H9 (cell line): ENCODE measurements around the gene TGFB1I1. TPM values are rescaled to one million over a fixed set of nuclear protein-coding genes. Genes with fewer than 3 reads are reported as not detected.

Experiments used
- DNase-seq: peaks from one replicate; pipeline ENCODE4 v3.0.0-alpha.2; 2017
- H2AFZ ChIP-seq: one replicate; pipeline ENCODE4 v1.6.1; 2013; ENCODE audit warnings: mild to moderate bottlenecking, low read length, control low read depth, moderate library complexity
- H2AK5ac ChIP-seq: 2 replicates; pipeline ENCODE4 v1.6.1; 2013; ENCODE audit warnings: low read length, control low read depth, mixed read lengths; ENCODE audit not compliant: insufficient read length
- H2BK120ac ChIP-seq: one replicate; pipeline ENCODE4 v1.6.1; 2013; ENCODE audit warnings: low read depth, mild to moderate bottlenecking, low read length, control low read depth, inconsistent platforms; ENCODE audit not compliant: poor library complexity, severe bottlenecking
- H2BK12ac ChIP-seq: 2 replicates; pipeline ENCODE4 v1.6.1; 2013; ENCODE audit warnings: low read length, control low read depth, mixed read lengths, low read depth; ENCODE audit not compliant: insufficient read length
- H2BK15ac ChIP-seq: 2 replicates; pipeline ENCODE4 v1.6.1; 2013; ENCODE audit warnings: low read depth, low read length, control low read depth
- H2BK20ac ChIP-seq: one replicate; pipeline ENCODE4 v1.6.1; 2013; ENCODE audit warnings: low read depth, mild to moderate bottlenecking, low read length, control low read depth, inconsistent platforms; ENCODE audit not compliant: poor library complexity, severe bottlenecking
- H2BK5ac ChIP-seq: 2 replicates; pipeline ENCODE4 v1.6.1; 2013; ENCODE audit warnings: low read length, control low read depth, mixed read lengths; ENCODE audit not compliant: insufficient read length
- H3K14ac ChIP-seq: 2 replicates; pipeline ENCODE4 v1.6.1; 2013; ENCODE audit warnings: low read length, control low read depth; ENCODE audit not compliant: insufficient read depth
- H3K18ac ChIP-seq: 2 replicates; pipeline ENCODE4 v1.6.1; 2013; ENCODE audit warnings: low read depth, mild to moderate bottlenecking, mixed read lengths, low read length, control low read depth; ENCODE audit not compliant: insufficient read length
- H3K23ac ChIP-seq: 2 replicates; pipeline ENCODE4 v1.6.1; 2013; ENCODE audit warnings: low read length, control low read depth, mixed read lengths, low read depth; ENCODE audit not compliant: insufficient read length
- H3K23me2 ChIP-seq: 2 replicates; pipeline ENCODE4 v1.6.1; 2013; ENCODE audit warnings: low read depth, mild to moderate bottlenecking, mixed read lengths, low read length, control low read depth; ENCODE audit not compliant: insufficient read length, poor library complexity, severe bottlenecking
- H3K27ac ChIP-seq: 2 replicates; pipeline ENCODE4 v1.5.1; 2013; ENCODE audit warnings: low read length, control low read depth, mixed read lengths, low read depth; ENCODE audit not compliant: insufficient read length
- H3K27me3 ChIP-seq: 2 replicates; pipeline ENCODE4 v1.6.1; 2013; ENCODE audit warnings: low read length, control low read depth, inconsistent platforms; ENCODE audit not compliant: insufficient read depth
- H3K4ac ChIP-seq: 2 replicates; pipeline ENCODE4 v1.6.1; 2013; ENCODE audit warnings: low read depth, mild to moderate bottlenecking, control low read depth, inconsistent platforms, low read length, moderate library complexity
- H3K4me1 ChIP-seq: 2 replicates; pipeline ENCODE4 v1.6.1; 2013; ENCODE audit warnings: low read length, control low read depth, inconsistent platforms; ENCODE audit not compliant: insufficient read depth
- H3K4me2 ChIP-seq: 2 replicates; pipeline ENCODE4 v1.6.1; 2013; ENCODE audit warnings: low read length, control low read depth, mixed read lengths; ENCODE audit not compliant: insufficient read length, insufficient read depth
- H3K56ac ChIP-seq: 2 replicates; pipeline ENCODE4 v1.6.1; 2013; ENCODE audit warnings: low read depth, mild to moderate bottlenecking, mixed read lengths, low read length, control low read depth; ENCODE audit not compliant: insufficient read length
- H3K79me1 ChIP-seq: 2 replicates; pipeline ENCODE4 v1.6.1; 2013; ENCODE audit warnings: low read depth, mild to moderate bottlenecking, moderate library complexity, low read length, control low read depth, inconsistent platforms; ENCODE audit not compliant: insufficient read depth, poor library complexity, severe bottlenecking
- H3K79me2 ChIP-seq: 2 replicates; pipeline ENCODE4 v1.6.1; 2013; ENCODE audit warnings: low read length, control low read depth, inconsistent platforms; ENCODE audit not compliant: insufficient read depth
- H3K9ac ChIP-seq: 2 replicates; pipeline ENCODE4 v1.6.1; 2013; ENCODE audit warnings: low read length, control low read depth, mixed read lengths; ENCODE audit not compliant: insufficient read length; ENCODE audit errors: extremely low read depth
- H3K9me3 ChIP-seq: one replicate; pipeline ENCODE4 v1.6.1; 2013; ENCODE audit warnings: low read depth, low read length, inconsistent platforms; ENCODE audit not compliant: control insufficient read depth
- H3T11ph ChIP-seq: one replicate; pipeline ENCODE4 v1.6.1; 2013; ENCODE audit warnings: mild to moderate bottlenecking, low read length, control low read depth, inconsistent platforms
- H4K20me1 ChIP-seq: one replicate; pipeline ENCODE4 v1.6.1; 2013; ENCODE audit not compliant: control insufficient read depth, insufficient read length, insufficient read depth
- H4K5ac ChIP-seq: 2 replicates; pipeline ENCODE4 v1.6.1; 2013; ENCODE audit warnings: low read depth, mild to moderate bottlenecking, mixed read lengths, low read length, control low read depth; ENCODE audit not compliant: insufficient read length
- H4K8ac ChIP-seq: replicated peaks from 2 replicates; pipeline ENCODE4 v1.6.1; 2013; ENCODE audit warnings: low read length, control low read depth, mixed read lengths, low read depth; ENCODE audit not compliant: insufficient read length
- H4K91ac ChIP-seq: 2 replicates; pipeline ENCODE4 v1.6.1; 2013; ENCODE audit warnings: low read depth, mild to moderate bottlenecking, moderate library complexity, mixed read lengths, low read length, control low read depth; ENCODE audit not compliant: insufficient read length
- H3K27ac Mint-ChIP-seq, 3 experiments: 2 replicates in 2 of 3; 3 replicates in 1 of 3; pipeline ENCODE4 v1.8.0; 2020 to 2021; ENCODE audit warnings: mixed read lengths in 3 of 3, mild to moderate bottlenecking in 1 of 3, moderate library complexity in 1 of 3
- H3K27me3 Mint-ChIP-seq: 2 replicates; pipeline ENCODE4 v1.8.0; 2021; ENCODE audit warnings: low read depth, mild to moderate bottlenecking, moderate library complexity, mixed read lengths
- H3K36me3 Mint-ChIP-seq, 3 experiments: 2 replicates in 2 of 3; 3 replicates in 1 of 3; pipeline ENCODE4 v1.8.0; 2020 to 2021; ENCODE audit warnings: low read depth in 3 of 3, mixed read lengths in 3 of 3; ENCODE audit not compliant: insufficient read depth in 1 of 3
- H3K4me1 Mint-ChIP-seq, 2 experiments: 2 replicates each; pipeline ENCODE4 v1.8.0; 2020; ENCODE audit warnings: mixed read lengths in 2 of 2
- H3K4me3 Mint-ChIP-seq, 2 experiments: 2 replicates in 1 of 2; 3 replicates in 1 of 2; pipeline ENCODE4 v1.8.0; 2020 to 2021; ENCODE audit warnings: mild to moderate bottlenecking in 2 of 2, mixed read lengths in 2 of 2, moderate library complexity in 1 of 2
- H3K9me3 Mint-ChIP-seq, 2 experiments: 2 replicates in 1 of 2; 3 replicates in 1 of 2; pipeline ENCODE4 v1.8.0; 2020; ENCODE audit warnings: mild to moderate bottlenecking in 2 of 2, mixed read lengths in 2 of 2, moderate library complexity in 1 of 2
- CTCF ChIP-seq: fragments of 200-600 bp; sonication (generic); conservative IDR thresholded peaks from 3 replicates; pipeline ENCODE4 v1.8.0; 2021; ENCODE audit warnings: antibody characterized with exemption, mild to moderate bottlenecking
- WGBS: extraction: QIAGEN DNeasy Blood & Tissue Kit; methylation state at CpG from one replicate; pipeline ENCODE4 v1.1.7; 2013; ENCODE audit warnings: missing lambda C conversion rate, low lambda C conversion rate, mixed read lengths; ENCODE audit not compliant: insufficient read length; ENCODE audit errors: extremely low coverage; 5-methylcytosine and 5-hydroxymethylcytosine counted together
- total RNA-seq: library from RNA; stranded (reverse); gene quantifications from 2 replicates; pipeline ENCODE4 v1.2.1, GENCODE V29; 2021

Gene TGFB1I1
- total RNA-seq, 1 experiment from 2014 or later = 15.4 TPM

DNA sequence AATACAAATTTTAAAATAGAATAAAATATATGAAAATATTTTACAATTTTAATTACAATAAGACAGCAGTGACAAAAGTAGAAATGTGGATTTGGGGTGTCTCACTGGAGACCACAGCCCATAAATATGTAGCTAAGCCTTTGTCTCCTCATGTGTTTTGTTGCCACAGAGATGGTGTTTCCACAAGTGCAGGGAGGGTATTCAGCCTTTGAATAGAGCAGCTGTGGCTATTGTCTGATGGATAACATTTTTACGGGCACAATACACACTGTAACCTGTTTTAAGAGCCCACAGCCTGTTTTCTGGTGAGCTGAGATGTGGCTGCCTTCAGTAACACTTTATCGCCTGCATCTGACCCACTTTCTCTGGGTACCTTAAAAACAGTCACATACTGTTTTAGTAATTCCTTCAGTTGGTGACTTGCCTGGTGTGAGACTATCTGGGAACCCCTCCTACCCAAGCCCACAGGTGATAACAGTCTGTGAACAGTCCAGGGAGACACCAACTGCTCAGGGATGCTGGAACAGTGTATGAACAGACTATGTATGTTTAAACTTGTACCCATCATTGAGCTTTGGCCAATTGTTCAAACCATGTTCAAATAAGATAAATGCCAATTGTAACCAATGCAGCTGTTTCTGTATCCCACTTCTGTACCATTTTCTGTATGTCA, 47.9 kb downstream of the TGFB1I1 start:
- Histone ChIP-seq H3K9me3 (no peaks in the 10 kb centered on the region), H3T11ph (no peak overlapping the region), H3K27ac (no peak overlapping the region)

More for the DNA sequence above, 47.9 kb downstream of the TGFB1I1 start:
- Mint-ChIP-seq H3K4me3 (no peak overlapping the region), H3K36me3 (peaks cover 4 to 5% (median 4%) of the 10 kb centered on the region in 3 experiments; a peak in 5 of 7 replicates), H3K9me3 (peaks cover 15 to 19% of the 10 kb centered on the region in 2 experiments), H3K27me3 (peaks cover 1% of the 10 kb centered on the region; the same call in 1 of the 2 replicates), H3K4me1 (peaks cover 23 to 32% of the 10 kb centered on the region in 2 experiments), H3K27ac (peak overlapping the region in 1 of 3 experiments; percentile 62; a peak in 1 of 7 replicates)
- Histone ChIP-seq H3K56ac (no peak overlapping the region), H3K4me1 (no peaks in the 10 kb centered on the region; the same call in 1 of the 2 replicates), H3K79me1 (no peaks in the 10 kb centered on the region), H3K4me2 (no peak overlapping the region), H3K14ac (no peak overlapping the region), H3K79me2 (no peaks in the 10 kb centered on the region), H4K91ac (no peak overlapping the region), H3K4ac (no peak overlapping the region), H2AFZ (no peak overlapping the region), H4K8ac (no peak overlapping the region), H2BK15ac (no peak overlapping the region), H3K9ac (no peak overlapping the region), H3K18ac (no peak overlapping the region), H2AK5ac (no peak overlapping the region), H3K23me2 (no peaks in the 10 kb centered on the region), H2BK20ac (no peak overlapping the region), H2BK5ac (no peak overlapping the region), H4K5ac (no peak overlapping the region), H2BK120ac (no peak overlapping the region), H3K27me3 (no peaks in the 10 kb centered on the region), H3K23ac (no peak overlapping the region), H2BK12ac (no peak overlapping the region), H4K20me1 (no peaks in the 10 kb centered on the region)
- WGBS = no CpG with 5 or more reads among the region's 2 CpGs
- TF ChIP-seq CTCF = no peak
- no peak for DNase-seq
